GM23248 (cell line): Measurements from ENCODE around the gene NFIA.

Source experiments
- EZH2 ChIP-seq: fragments of 200-600 bp; sonication (generic); IDR thresholded peaks from 2 replicates; pipeline ENCODE4 v1.6.1; 2018; ENCODE audit warnings: antibody characterized with exemption, mild to moderate bottlenecking; ENCODE audit not compliant: insufficient read depth, poor library complexity, severe bottlenecking
- EZH2phosphoT487 ChIP-seq: fragments of 200-600 bp; sonication (generic); IDR thresholded peaks from 2 replicates; pipeline ENCODE4 v1.6.1; 2018; ENCODE audit warnings: antibody characterized with exemption, moderate library complexity, mild to moderate bottlenecking, low read depth; ENCODE audit not compliant: insufficient read depth

DNA sequence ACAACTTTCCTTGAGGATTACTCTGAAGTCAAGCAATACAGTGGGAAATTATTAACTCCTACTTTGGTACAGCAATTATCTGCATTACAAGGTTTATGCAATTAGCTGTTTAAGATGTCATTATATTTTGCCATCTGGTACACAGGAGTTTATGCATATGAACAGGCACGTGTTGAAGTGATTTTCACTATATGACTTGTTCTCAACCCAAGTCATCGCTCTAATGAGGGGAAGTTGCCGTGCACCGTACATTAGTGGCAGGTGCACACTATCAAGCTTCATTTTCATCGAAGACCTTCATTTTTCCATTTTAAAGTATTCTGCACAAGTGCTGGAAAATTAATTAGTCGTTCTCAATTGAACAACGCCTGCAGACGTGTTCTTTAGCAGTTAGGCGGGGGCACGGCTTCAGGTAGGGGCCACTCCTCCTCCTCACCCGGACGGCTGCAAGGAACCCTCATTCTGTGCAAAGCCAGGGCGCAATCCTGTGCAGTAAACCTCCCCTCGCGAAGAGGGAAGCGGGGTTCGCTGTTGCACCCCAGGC, 39.8 kb upstream of the NFIA start:
- TF ChIP-seq EZH2phosphoT487 (no peak), EZH2 (no peak)
